GM19025 (cell line): Measurements from ENCODE around the gene COPRS.
"Not testable (repeated sequence)": the region's sequence is repeated elsewhere in the genome, so short reads cannot be mapped to it uniquely, and the experiment has no call there.

ENCODE experiments used
- ATAC-seq: cut with Tn5 transposase; IDR thresholded peaks from one replicate; pipeline ENCODE4 v1.9.1; 2021; ENCODE audit warnings: mild to moderate bottlenecking, low read depth, moderate library complexity; ENCODE audit not compliant: unreplicated experiment

COPRS gene

DNA sequence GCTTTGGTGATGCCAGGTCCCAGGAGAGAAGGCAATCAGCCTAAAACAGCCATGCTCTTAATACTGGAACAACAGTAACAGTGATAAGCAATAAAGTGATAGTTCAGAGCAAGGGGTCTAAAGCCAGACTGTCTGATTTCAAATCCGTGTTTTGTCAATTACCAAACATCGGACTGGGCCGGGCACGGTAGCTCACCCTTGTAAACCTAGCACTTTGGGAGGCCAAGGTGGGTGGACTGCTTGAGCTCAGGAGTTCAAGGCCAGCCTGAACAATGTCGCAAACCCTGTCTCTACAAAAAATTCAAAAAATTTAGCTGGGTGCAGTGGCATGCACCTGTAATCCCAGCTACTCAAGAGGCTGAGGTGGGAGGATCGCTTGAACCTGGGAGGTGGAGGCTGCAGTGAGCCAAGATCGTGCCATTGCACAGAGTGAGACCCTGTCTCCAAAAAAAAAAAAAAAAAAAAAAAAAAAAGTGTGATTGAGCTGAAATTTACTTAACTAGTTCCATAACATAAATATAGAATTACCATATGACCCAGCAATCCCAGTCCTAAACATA, 5.1 kb downstream of the COPRS start:
- no peak for ATAC-seq

DNA sequence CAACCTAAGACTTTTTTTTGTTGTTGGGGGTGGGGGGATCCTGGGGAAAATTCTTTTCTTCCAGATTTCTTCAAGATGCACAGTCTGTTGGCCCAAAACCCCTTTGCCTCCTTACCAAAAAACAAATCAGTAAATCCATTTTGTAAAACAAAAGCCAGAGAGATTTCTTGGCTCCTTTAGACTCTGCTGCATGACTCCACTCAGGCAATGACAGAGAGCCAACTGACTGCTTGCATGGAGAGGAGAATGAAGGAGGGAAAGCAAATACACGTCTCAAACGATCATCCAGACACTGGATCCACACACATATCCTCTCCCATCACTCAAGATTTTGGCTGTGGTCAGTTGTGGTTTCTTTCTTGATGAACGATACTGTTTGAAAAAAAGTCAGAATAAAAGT, 13.8 kb downstream of the COPRS start:
- ATAC-seq: no peak

DNA sequence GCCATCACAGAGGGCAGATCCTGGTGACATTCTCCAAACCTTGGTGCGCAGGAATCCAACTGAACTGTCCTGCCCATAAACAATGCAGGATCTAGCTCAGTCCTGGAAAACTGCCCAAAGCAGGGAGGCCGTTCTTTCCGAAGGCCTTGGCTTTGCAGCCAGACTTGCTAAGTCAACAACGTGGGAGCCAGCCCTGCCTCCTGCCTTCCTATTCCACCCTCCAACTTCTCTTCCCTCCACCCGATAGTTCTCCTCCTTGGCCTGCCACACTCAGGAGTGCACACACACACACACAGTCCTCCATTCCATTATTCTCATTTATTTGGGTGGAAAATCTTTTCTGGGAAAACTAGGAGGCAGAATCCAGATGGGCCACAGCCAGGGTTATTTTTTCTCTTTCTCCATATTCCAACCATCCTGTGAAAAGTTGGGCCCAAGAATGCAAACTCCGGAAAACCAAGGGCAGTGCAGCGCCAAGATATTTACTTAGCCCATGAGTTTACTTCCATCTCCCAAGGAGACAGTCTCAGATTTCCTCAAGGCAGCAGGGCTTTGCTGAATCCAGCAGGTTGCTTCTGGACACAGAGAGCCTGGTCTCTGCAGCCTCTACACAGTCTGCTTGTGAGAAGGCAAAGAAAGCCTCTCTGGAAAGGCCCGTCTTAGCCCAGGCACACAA, 15.8 kb downstream of the COPRS start:
- ATAC-seq: no peak

DNA sequence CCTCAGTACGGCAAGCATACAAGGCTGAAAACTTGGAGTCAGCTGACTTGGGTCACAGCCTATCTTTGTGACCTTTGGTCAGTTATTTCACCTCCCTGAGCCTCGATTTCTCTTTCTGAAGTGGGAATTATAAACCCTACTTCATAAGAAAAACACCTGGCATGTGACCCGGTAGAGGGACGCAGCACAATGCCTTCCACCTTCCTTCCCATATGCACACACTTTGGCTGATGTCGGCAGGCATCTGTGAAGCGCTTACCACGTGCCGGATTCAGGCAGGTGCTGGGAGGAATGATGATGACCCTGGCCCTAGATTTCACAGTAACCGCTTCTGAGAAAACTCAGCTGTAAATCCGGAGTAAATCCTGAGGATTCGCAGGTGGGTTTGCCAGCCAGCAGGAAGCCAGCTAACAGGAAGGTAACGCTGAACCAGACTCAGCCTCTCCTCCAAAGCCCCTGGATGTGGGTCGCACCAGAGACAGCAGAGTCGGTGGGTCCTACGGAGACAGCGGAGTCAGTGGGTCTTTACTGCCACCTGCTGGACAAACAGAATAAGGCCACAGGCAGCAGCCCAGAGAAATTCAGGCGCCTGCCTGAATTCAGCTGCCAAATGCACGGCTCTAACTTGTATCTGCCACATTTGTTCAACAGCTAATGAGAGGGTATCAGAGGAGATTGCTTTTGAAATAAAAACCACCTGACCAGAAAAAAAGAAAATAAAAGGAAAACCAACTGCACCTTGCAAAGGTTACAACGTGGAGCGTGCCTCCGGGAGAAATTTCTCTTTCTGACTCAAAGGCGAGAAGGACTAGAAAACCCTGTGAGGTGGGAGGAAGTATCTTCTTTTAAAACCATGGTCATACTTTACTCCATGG, 16.6 kb downstream of the COPRS start:
- no peak for ATAC-seq

DNA sequence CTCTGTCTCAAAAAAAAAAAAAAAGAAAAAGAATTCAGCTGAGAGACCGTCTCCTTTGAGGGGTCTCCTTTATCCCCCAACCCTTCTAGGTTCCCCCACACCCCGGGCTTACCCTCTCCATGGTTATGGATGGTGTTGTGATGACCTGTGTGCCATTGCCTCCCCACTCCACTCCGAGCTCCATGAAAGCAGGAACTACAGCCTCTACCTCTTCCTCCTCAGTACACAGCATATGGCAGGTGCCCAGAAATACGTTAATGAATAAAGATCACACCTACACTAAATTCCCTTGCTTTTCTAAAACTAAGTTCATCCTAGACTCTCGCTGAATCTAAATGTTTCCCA, 17.2 kb downstream of the COPRS start:
- no peak for ATAC-seq

DNA sequence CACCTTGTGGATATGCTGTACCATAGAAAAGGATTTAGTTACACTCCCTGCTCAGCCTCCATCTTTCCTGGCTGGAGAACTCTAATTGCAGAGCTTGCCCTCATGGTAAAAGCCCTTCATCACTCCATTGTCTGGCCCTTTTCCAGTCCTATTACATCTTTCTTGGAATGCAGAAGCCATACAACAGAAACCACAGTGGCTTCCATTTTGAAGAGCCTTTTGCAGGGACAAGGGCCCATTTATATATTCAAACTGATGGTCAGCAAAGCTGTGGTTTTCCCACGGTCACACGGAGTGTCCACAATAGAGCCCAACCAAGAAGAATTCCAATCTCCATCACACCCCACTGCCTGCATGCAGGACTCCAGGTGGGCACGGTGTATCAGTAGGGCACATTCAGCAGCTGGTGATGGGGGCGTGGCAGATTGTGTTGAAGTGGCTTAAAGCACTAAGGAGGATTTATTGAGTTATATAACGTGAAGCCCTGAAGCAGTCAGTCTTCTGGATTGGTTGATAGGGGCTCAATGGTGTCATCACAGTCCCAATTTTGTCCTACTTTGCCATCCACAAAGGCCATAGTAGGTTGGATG, 20.3 kb downstream of the COPRS start:
- no peak for ATAC-seq

DNA sequence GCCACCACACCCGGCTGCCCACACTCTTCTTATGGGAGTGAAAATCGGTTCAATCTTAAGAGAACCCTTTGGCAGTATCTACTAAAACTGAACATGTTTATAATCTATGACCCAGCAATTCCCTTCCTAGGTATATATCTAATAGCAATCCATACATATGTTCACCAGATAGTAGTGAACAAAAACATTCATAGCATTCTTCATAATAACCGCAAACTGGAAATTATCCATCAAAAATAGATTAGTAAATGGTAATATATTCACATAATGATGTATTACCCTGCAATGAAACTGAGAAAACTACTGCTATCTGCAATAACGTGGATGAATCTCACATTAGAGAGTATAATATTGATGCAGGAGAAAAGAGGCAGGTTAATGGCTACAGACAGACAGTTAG, 23.1 kb downstream of the COPRS start:
- no peak for ATAC-seq

DNA sequence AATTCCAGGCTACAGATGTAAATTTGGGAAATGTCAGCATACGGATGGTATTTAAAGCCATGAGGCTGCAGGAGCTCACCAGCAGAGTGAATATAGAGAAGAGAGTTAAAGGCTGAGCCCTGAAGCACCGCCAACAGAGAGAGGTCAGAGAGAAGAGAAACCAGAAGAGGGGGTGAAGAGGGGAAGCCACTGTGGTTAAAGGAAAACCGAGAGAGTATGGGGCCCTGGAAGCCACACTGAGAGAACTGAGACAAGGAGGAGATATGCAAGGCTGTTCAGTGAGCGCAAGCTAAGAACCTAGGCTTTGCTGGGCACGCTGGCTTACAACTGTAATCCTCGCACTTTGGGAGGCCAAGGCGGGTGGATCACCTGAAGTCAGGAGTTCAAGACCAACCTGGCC, 24.6 kb downstream of the COPRS start:
- no peak for ATAC-seq

DNA sequence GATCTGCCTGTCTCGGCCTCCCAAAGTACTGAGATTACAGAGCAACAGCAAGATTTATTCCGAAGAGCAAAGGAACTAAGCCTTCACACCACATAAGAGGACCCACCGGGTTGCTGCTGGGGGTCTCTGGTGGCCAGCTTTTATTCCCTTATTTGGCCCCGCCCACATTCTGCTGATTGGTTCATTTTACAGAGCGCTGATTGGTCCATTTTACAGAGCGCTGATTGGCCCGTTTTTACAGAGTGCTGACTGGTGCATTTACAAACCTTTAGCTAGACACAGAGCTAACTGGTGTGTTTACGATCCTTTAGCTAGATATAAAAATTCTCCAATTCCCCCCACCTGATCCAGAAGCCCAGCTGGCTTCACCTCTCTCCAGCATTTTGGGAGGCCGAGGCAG, 26.3 kb downstream of the COPRS start:
- ATAC-seq: no peak

DNA sequence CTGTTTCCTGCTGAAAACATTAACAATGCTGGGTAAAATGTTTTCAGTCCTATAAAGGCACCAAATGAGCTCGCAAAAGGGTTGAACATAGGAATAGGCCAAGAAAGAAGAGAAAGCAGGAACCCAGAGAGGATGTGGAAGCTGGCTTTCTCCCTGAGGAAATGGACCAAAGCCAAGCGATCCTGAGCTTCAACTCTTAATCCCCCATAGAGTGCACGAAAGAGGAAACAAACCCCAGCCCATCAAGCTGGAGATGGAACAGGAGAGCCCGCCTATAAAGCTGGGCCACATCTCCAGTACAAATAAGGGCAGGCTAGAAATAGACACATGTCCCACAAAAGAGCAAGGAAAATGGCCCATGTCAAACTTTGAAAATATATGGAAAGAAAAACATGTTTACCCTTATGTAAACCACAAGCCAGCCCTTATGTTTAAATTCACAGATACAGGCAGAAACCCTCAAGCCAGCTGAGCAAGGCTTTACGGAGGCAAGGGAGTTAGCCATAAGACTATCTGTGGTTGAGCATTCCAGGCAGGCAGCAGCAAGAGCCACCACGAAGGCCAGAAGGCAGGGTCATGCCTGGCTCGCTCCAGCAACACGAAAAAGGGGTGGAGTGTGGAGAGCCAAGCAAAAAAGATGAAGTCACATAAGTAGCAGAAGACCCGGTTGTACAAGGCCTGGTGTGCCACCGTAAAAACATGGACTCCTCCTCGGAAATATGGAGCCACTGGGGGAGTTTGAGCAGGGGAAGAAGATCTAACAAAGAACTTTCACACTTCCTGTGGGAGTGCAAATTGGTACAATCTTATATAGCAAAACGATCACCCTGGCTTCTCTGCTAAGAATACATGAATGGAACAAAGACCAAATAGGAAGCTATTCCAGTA, 27.8 kb downstream of the COPRS start:
- no peak for ATAC-seq

DNA sequence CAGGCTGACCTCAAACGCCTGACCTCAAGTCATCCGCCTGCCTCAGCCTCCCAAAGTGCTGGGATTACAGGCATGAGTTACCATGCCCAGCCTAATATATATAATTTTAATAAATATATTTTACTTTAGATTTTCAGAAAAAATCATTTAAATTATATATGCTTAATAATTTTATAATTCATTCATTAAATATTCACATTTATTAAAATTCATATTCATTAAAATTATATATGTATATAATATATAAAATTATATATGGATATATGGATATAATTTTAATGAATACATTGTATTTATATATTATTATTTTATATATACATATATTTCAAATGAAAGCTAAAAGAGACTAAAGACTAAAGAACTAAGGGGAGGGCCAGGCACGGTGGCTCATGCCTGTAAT, 29.4 kb downstream of the COPRS start:
- no peak for ATAC-seq

DNA sequence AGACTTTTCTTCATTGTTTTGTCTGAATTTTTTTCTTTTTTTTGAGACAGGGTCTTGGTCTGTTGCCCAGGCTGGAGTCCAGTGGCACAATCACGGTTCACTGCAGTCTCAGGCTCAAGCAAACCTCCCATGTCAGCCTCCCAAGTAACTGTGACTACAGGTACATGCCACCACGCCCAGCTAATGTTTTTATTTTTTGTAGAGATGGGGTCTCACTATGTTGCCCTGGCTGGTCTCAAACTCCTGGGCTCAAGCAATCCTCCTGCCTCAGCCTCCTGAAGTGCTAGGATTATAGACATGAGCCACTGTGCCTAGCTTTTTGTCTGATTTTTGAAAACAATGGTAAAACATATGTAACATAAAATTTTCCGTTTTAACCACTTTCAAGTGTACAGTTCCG, 30.1 kb downstream of the COPRS start:
- ATAC-seq: not testable (repeated sequence)

DNA sequence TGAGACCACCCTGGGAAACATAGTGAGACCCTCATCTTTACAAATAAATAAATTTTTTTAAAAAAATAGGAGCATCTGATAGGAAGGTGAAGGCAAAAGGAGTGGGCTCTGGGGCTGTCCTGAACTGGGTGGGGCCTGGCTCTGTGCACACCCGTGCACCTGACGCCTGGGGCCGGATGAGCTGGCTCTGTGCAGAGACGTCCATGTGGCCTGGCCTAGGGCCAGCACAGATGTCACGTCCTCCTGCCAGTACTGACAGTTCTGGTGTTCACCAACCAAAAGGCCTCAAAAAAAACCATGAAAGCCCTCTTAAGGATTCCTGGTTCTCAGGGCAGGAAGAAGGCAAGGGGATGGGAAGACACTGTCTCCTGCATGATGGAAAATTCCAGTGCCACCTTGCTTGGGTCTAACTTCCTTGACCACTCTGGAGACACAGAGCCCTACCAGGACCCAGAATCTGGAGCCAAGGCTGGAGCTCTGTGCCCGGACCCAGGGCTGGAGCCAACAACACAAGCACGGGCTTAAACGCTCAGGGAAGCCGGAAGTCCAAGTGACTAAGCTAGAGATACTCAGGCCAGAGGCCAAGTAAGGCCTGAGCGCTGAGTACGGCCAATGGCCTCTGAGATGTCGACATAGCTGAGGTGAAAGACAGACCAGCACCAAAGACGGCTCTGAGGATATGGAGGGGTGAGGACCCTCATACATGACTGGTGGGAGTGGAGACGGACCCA, 32.9 kb downstream of the COPRS start:
- ATAC-seq: no peak

DNA sequence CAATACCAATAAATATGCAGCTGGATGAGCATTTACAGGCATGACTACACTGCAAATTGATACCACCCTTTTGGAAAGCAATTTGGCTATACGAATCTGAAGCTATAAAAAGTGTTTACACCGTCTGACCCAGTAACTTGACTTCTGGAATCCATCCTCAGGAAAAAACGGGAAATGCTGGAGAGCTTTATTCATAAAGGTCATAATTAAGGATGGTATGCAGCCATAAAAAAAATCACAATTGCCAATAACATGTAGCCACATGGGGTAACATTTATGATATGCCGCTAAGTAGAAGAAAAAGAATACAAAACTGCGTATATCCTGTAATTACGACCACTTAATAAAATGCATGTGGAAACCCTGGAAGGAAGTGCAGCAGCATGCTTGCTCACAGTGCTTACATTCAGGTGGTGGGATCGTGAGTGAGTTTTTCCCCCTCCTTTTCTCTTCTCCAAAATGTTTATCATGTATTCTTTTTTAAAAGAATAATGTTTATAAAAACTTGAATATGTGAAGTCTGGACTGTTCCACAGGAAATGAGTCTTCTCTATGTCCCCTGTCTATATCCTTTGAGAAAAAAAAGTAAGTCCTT, 34.2 kb downstream of the COPRS start:
- no peak for ATAC-seq

DNA sequence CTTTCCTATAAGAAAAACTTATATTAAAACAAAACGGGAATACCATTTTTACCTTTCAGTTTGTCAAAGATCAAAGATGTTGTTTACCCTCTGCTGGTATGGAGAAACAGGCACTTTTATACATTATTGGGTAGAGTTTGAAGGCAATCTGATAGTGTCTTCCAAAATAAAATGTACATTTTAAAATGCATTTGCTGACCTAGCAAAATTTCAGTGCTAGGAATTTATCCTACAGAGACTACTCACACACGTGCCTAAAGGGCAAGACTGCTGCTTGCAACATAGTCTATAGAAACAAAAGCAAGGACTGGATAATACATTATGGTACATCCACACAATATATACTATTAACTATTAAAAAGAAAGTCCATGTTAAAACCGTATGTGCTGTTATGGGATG, 36.0 kb downstream of the COPRS start:
- no peak for ATAC-seq

DNA sequence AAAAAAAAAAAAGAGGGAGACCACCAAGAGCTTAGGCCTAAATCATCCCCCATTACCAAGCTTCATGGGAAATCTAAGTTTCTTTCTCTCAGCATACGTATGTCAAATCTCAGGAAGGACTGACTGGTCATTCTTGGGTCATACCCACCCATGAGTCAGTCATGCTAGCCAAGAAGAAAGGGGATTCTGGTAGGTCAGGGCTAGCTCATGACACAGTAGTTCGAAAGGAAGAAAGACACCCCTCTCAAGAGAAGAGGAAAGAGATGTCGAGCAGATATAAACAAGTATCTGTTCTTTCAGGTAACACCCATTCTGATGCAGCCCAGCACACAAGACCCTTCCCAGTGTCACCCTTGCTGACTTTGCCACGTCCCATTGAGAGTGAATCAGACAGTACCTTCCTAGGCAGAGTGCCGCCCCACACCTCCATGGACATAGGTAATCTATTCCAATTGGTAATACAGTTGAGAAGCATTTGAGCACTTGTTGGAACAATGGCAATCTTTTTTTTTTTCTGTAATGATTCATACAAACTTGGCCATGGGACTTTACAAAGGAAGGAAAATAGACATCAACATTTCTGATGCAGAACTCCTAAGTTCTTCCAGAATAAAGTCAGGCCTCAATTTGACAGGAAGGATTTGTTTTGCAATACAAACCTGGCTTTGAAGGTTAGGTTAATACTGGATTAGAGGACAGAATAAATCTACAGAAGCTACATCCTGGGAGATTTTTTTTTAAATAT, 38.2 kb downstream of the COPRS start:
- ATAC-seq: no peak

DNA sequence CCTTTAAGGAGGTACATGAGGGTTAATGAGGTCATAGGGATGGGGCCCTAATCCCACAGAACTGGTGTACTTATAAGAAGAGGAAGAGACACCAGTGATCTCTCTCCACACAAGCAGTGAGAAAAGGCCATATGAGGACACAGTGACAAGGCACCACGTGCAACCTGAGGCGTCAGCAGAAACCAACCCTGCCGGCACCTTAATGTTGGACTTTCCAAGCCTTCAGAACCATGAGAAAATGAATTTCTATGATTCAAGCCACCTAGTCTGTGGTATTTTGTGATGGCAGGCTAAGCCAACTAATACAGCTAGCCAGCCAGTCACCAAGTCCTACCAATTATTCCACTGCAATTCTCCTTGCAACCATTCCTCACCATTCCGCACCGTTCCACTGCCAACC, 39.5 kb downstream of the COPRS start:
- ATAC-seq: no peak

DNA sequence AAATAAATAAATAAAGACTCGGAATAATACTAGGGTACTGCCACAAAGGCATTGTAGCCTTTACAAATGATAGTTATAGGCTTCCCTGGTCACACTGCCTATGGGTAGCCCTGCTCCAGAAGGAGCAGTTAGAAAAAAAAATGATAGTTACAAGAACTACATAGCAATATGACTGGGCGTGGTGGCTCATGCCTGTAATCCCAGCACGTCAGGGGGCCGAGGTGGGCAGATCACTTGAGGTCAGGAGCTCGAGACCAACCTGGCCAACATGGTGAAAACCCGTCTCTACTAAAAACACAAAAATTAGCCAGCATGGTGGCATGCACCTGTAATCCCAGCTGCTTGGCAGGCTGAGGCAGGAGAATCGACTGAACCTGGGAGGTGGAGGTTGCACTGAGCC, 40.2 kb downstream of the COPRS start:
- ATAC-seq: not testable (repeated sequence)

DNA sequence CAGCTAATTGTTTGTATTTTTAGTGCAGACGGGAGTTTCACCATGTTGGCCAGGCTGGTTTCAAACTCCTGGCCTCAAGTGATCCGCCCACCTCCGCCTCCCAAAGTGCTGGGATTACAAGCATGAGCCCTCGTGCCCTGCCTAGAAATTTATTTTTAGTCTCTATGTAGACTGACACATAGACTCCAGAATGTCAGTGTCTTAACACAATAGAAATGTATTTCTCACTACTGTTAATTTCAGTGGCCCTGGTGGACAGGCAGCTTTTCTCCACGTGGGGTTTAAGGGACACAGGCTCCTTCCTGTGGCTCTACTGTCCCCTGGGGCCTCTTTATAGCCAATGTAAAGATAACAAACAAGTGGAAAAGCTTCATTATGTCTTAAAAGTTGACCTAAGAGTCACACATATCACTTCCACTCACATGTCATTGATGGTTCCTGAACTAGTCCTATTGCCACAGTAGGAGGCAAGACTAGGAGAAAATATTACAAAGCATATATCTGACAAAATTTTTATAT, 43.8 kb downstream of the COPRS start:
- ATAC-seq: no peak
